Caco-2 (cell line): ENCODE data around the gene AHDC1. TPM values are rescaled to one million over a fixed set of nuclear protein-coding genes. Genes with fewer than 3 reads are reported as not detected.

Experiments used
- BruUV-seq: library from RNA; stranded (reverse); fragments of 400-500 nt; replicated peaks from 2 replicates; lab custom pipeline; 2021; lab: Mats Ljungman, UMichigan
- CTCF ChIA-PET: fragments of 300-600 bp; sonication (Branson Sonifier 250); formaldehyde crosslinking; loops from one replicate; lab custom pipeline; 2022; ENCODE audit warnings: antibody characterized with exemption; lab: Charles Lee
- POLR2A ChIA-PET: fragments of 300-600 bp; sonication (Branson Sonifier 250); formaldehyde crosslinking; loops from one replicate; lab custom pipeline; 2022; ENCODE audit warnings: antibody characterized with exemption; lab: Charles Lee
- DNase-seq, 2 experiments: peaks; one replicate each; pipeline versions ENCODE4 v3.0.0 to v3.0.0-alpha.2; 2020 to 2022
- H3K27me3 ChIP-seq: replicated peaks from 2 replicates; pipeline ENCODE4 v1.6.0; 2011; ENCODE audit warnings: low read length; ENCODE audit not compliant: control insufficient read depth, insufficient read depth
- H3K36me3 ChIP-seq: 2 replicates; pipeline ENCODE4 v1.5.1; 2011; ENCODE audit warnings: low read length; ENCODE audit not compliant: control insufficient read depth, insufficient read depth
- H3K4me1 ChIP-seq: fragments of 250-450 bp; sonication (Bioruptor Pico); 2 replicates; pipeline ENCODE4 v1.5.1; 2020; ENCODE audit warnings: mild to moderate bottlenecking
- H3K4me3 ChIP-seq: 2 replicates; pipeline ENCODE4 v1.5.1; 2011; ENCODE audit warnings: low read depth, mild to moderate bottlenecking, control low read depth, low read length
- H3K9me3 ChIP-seq: fragments of 250-450 bp; sonication (Bioruptor Pico); 2 replicates; pipeline ENCODE4 v1.5.1; 2020; ENCODE audit warnings: mild to moderate bottlenecking, moderate library complexity
- H3K27ac Mint-ChIP-seq: one replicate; pipeline ENCODE4 v1.8.0; 2022; ENCODE audit warnings: mixed read lengths; ENCODE audit not compliant: unreplicated experiment
- H3K27me3 Mint-ChIP-seq: one replicate; pipeline ENCODE4 v1.8.0; 2022; ENCODE audit warnings: mixed read lengths; ENCODE audit not compliant: insufficient read depth, unreplicated experiment
- H3K36me3 Mint-ChIP-seq: one replicate; pipeline ENCODE4 v1.8.0; 2022; ENCODE audit warnings: mild to moderate bottlenecking, mixed read lengths; ENCODE audit not compliant: insufficient read depth, unreplicated experiment
- H3K4me1 Mint-ChIP-seq: one replicate; pipeline ENCODE4 v1.8.0; 2022; ENCODE audit warnings: low read depth, mixed read lengths; ENCODE audit not compliant: unreplicated experiment
- H3K4me3 Mint-ChIP-seq: one replicate; pipeline ENCODE4 v1.8.0; 2022; ENCODE audit warnings: mild to moderate bottlenecking, moderate library complexity, mixed read lengths; ENCODE audit not compliant: unreplicated experiment
- H3K9me3 Mint-ChIP-seq: one replicate; pipeline ENCODE4 v1.8.0; 2022; ENCODE audit warnings: mixed read lengths; ENCODE audit not compliant: unreplicated experiment
- intact Hi-C: fragments of 100-400 bp; cut with micrococcal nuclease; formaldehyde crosslinking; loops from one replicate; pipeline ENCODE4 v1.10.0; 2022; ENCODE audit not compliant: unreplicated experiment
- total RNA-seq: library from RNA; stranded (reverse); gene quantifications from 2 replicates; pipeline ENCODE4 v1.2.3, GENCODE V29; 2022
- TF ChIP-seq, protein P1 (sequence below), 2 experiments: fragments of 200-600 bp in 1 of 2; IDR thresholded peaks; 1 replicate in 1 of 2; 2 replicates in 1 of 2; pipeline versions ENCODE4 v1.5.1 to v1.8.0; 2011 to 2022; ENCODE audit warnings: antibody characterized with exemption in 1 of 2, control low read depth in 1 of 2, inconsistent platforms in 1 of 2, low read depth in 1 of 2, low read length in 1 of 2, mild to moderate bottlenecking in 1 of 2, moderate library complexity in 1 of 2; ENCODE audit not compliant: insufficient read depth in 1 of 2, severe bottlenecking in 1 of 2, unreplicated experiment in 1 of 2

Gene AHDC1
- total RNA-seq, 1 experiment from 2014 or later: 17.0 TPM

DNA sequence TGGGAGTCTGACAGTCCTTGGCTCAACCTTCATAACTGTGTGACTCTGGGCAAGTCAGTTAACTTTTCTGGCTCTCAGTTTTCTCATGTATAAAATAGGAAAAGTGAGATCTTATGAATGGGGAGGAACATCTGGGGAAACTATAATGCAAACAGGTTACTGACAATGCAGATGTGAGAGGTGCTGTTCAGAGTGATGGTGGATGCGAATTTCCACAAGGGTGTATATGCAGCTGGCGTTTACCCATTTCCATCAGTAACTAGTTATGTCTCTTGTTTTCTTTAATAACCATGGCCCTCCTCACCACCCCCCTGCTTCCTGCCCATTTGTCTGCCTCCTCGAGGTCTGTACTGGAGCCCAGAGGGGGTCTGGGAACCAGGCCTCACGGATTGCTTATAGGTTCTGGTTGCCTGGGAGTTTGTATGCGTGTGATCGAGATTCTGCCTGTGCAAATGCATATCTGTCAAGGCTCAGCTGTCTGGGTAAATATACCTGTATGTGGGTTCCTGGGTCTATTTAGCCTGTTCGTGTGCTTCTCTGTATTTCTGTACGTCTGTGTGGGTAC is 44.4 kb downstream of the AHDC1 start:
- H3K27me3 Mint-ChIP-seq: no peaks in the 10 kb centered on the region
- peaks cover 37% of the 10 kb centered on the region for H3K4me1 Mint-ChIP-seq
- no peaks in the 10 kb centered on the region; the same call in 1 of the 2 replicates for H3K36me3 ChIP-seq
- intact Hi-C loops: no loop called here
- H3K36me3 Mint-ChIP-seq: peaks cover 17% of the 10 kb centered on the region
- ChIA-PET CTCF (interaction anchor here (1.6 kb wide), 1 partner anchor 40 kb away, joined by 3 read pairs; no protein-coding TSS in a partner anchor), POLR2A (no interaction called here)
- H3K27ac Mint-ChIP-seq: peak overlapping the region; percentile 6
- no peaks in the 10 kb centered on the region for H3K9me3 Mint-ChIP-seq
- no TSS peak for BruUV-seq
- no peaks in the 10 kb centered on the region for H3K9me3 ChIP-seq
- no peak overlapping the region for H3K4me3 ChIP-seq
- peaks cover 30% of the 10 kb centered on the region for H3K4me1 ChIP-seq
- H3K4me3 Mint-ChIP-seq: no peak overlapping the region
- no peaks in the 10 kb centered on the region for H3K27me3 ChIP-seq
- TF ChIP-seq, protein P1, sequence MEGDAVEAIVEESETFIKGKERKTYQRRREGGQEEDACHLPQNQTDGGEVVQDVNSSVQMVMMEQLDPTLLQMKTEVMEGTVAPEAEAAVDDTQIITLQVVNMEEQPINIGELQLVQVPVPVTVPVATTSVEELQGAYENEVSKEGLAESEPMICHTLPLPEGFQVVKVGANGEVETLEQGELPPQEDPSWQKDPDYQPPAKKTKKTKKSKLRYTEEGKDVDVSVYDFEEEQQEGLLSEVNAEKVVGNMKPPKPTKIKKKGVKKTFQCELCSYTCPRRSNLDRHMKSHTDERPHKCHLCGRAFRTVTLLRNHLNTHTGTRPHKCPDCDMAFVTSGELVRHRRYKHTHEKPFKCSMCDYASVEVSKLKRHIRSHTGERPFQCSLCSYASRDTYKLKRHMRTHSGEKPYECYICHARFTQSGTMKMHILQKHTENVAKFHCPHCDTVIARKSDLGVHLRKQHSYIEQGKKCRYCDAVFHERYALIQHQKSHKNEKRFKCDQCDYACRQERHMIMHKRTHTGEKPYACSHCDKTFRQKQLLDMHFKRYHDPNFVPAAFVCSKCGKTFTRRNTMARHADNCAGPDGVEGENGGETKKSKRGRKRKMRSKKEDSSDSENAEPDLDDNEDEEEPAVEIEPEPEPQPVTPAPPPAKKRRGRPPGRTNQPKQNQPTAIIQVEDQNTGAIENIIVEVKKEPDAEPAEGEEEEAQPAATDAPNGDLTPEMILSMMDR (IDR thresholded peaks at IDR 0.05; ENCODE audit: insufficient read depth in 1 of 2, low read depth in 1 of 2, low read length in 1 of 2, severe bottlenecking in 1 of 2, unreplicated experiment in 1 of 2): no peak
- no peak for DNase-seq

DNA sequence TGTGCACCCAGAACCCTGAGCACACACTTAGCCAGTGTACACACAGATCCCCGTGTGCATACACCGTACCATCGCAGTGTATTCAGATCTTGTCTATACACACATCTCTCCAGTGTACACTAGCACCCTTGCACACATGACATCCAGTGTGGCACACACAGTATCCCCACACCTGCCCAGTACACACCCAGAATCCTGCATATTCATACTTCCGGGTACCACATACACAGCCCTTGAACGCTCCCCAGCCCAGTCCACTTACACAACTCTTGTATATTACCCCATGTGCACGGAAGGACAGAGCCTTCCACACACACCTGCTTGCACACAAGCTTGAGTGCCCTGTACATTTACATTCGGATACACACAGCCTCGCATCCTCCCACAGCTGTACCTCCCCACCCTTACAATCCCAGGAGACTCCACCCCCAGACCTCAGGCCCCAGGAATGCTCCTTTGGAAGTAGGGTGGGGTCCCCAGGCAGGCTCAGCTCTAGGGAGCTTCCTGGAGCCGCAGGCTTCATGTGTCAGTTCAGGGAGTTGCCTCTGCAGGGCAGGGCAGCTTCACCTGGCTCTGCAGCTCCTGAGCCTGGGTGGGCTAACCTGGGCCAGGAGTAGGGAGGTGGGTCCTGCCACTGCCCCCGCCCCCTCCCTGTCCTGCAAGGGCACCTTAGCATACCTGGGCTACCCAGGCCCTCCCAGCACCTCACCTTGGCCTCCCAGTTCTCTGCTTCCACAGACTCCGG is 46.2 kb downstream of the AHDC1 start:
- BruUV-seq: no TSS peak
- Mint-ChIP-seq H3K27ac (peak overlapping the region; percentile 21), H3K9me3 (no peaks in the 10 kb centered on the region), H3K4me1 (peaks cover 32% of the 10 kb centered on the region), H3K4me3 (peak overlapping the region; percentile 3), H3K27me3 (no peaks in the 10 kb centered on the region), H3K36me3 (peaks cover 6% of the 10 kb centered on the region)
- Histone ChIP-seq H3K36me3 (no peaks in the 10 kb centered on the region; the same call in 1 of the 2 replicates), H3K9me3 (no peaks in the 10 kb centered on the region), H3K27me3 (no peaks in the 10 kb centered on the region), H3K4me1 (peaks cover 16% of the 10 kb centered on the region), H3K4me3 (no peak overlapping the region)
- TF ChIP-seq, protein P1 (IDR thresholded peaks at IDR 0.05; ENCODE audit: insufficient read depth in 1 of 2, low read depth in 1 of 2, low read length in 1 of 2, severe bottlenecking in 1 of 2, unreplicated experiment in 1 of 2): no peak
- peak; percentile 42 to 74 for DNase-seq
- ChIA-PET CTCF (interaction anchor here (0.6 to 3.3 kb wide), 21 partner anchors 10 to 160 kb away, joined by 3 to 45 read pairs (median 6); partner anchors contain the start of gene AHDC1), POLR2A (interaction anchor here (0.9 to 2.3 kb wide), 3 partner anchors 13 to 49 kb away, joined by 3 to 6 read pairs (median 6); no protein-coding TSS in a partner anchor)
- intact Hi-C loops: loop anchor here (2.0 kb wide), 1 partner anchor 105 kb away; no protein-coding TSS in a partner anchor
